SK-N-SH treated with all-trans-retinoic acid at 6 μM for 48 hours (cell line): ENCODE results near the gene LRRC51.
"Not testable (repeated sequence)": the region's sequence is repeated elsewhere in the genome, so short reads cannot be mapped to it uniquely, and the experiment has no call there.

Source experiments
- ATAC-seq: fragments of 200-7000 bp; cut with Tn5 transposase; 3 replicates; pipeline ENCODE4 v1.9.1; 2020; ENCODE audit warnings: mild to moderate bottlenecking, moderate library complexity
- ARNTL ChIP-seq: fragments of 450-650 bp; formaldehyde crosslinking; IDR thresholded peaks from 2 replicates; pipeline ENCODE4 v1.5.0; 2020; ENCODE audit warnings: low read depth, mild to moderate bottlenecking, moderate library complexity, borderline replicate concordance
- BACH2 ChIP-seq: fragments of 250-450 bp; sonication (Bioruptor Pico); IDR thresholded peaks from 2 replicates; pipeline ENCODE4 v1.9.0; 2021; ENCODE audit warnings: mild to moderate bottlenecking, borderline replicate concordance
- CSDC2 ChIP-seq: fragments of 250-450 bp; sonication (Bioruptor Pico); IDR thresholded peaks from 2 replicates; pipeline ENCODE4 v1.5.0; 2020; ENCODE audit warnings: mild to moderate bottlenecking, moderate library complexity
- ESRRG ChIP-seq: fragments of 250-450 bp; sonication (Bioruptor Pico); IDR thresholded peaks from 2 replicates; pipeline ENCODE4 v1.6.1; 2021; ENCODE audit warnings: mild to moderate bottlenecking
- GLIS3 ChIP-seq: fragments of 250-450 bp; sonication (Bioruptor Pico); IDR thresholded peaks from 2 replicates; pipeline ENCODE4 v1.5.0; 2020; ENCODE audit warnings: mild to moderate bottlenecking, moderate library complexity
- ISL1 ChIP-seq: fragments of 250-450 bp; sonication (Bioruptor Pico); IDR thresholded peaks from 2 replicates; pipeline ENCODE4 v2.1.2; 2022; ENCODE audit warnings: mild to moderate bottlenecking, moderate library complexity
- OSR1 ChIP-seq: fragments of 250-450 bp; sonication (Bioruptor Pico); IDR thresholded peaks from 2 replicates; pipeline ENCODE4 v1.8.0; 2022; ENCODE audit warnings: moderate library complexity, mild to moderate bottlenecking, inconsistent platforms
- RARB ChIP-seq: fragments of 250-450 bp; sonication (Bioruptor Pico); IDR thresholded peaks from 2 replicates; pipeline ENCODE4 v1.8.0; 2021; ENCODE audit warnings: mild to moderate bottlenecking, moderate library complexity
- SNAI2 ChIP-seq: fragments of 250-450 bp; sonication (Bioruptor Pico); IDR thresholded peaks from 2 replicates; pipeline ENCODE4 v1.5.0; 2020; ENCODE audit warnings: mild to moderate bottlenecking, moderate library complexity
- TCF4 ChIP-seq: fragments of 250-450 bp; sonication (Bioruptor Pico); IDR thresholded peaks from 2 replicates; pipeline ENCODE4 v1.8.0; 2021; ENCODE audit warnings: mild to moderate bottlenecking, moderate library complexity, borderline replicate concordance
- TOX ChIP-seq: fragments of 250-450 bp; sonication (Bioruptor Pico); IDR thresholded peaks from 2 replicates; pipeline ENCODE4 v1.8.0; 2021; ENCODE audit warnings: mild to moderate bottlenecking, moderate library complexity, borderline replicate concordance
- ZFP3 ChIP-seq: fragments of 250-450 bp; sonication (Bioruptor Pico); IDR thresholded peaks from 2 replicates; pipeline ENCODE4 v1.5.0; 2020; ENCODE audit warnings: mild to moderate bottlenecking, moderate library complexity
- ZFP30 ChIP-seq: fragments of 450-650 bp; formaldehyde crosslinking; IDR thresholded peaks from 2 replicates; pipeline ENCODE4 v1.5.0; 2022; ENCODE audit warnings: mild to moderate bottlenecking, moderate library complexity
- ZNF70 ChIP-seq: fragments of 450-650 bp; formaldehyde crosslinking; IDR thresholded peaks from 2 replicates; pipeline ENCODE4 v1.5.0; 2020; ENCODE audit warnings: mild to moderate bottlenecking, moderate library complexity
- ZNF8 ChIP-seq: fragments of 450-650 bp; formaldehyde crosslinking; IDR thresholded peaks from 2 replicates; pipeline ENCODE4 v1.5.0; 2020; ENCODE audit warnings: mild to moderate bottlenecking, moderate library complexity
- TF ChIP-seq, protein P1 (sequence below): fragments of 250-450 bp; sonication (Bioruptor Pico); IDR thresholded peaks from 2 replicates; pipeline ENCODE4 v1.8.0; 2020; ENCODE audit warnings: mild to moderate bottlenecking, moderate library complexity, borderline replicate concordance
- TF ChIP-seq, protein P2 (sequence below): fragments of 250-450 bp; sonication (Bioruptor Pico); IDR thresholded peaks from 2 replicates; pipeline ENCODE4 v1.5.1; 2021; ENCODE audit warnings: mild to moderate bottlenecking, moderate library complexity
- TF ChIP-seq, protein P3 (sequence below): fragments of 250-450 bp; sonication (Bioruptor Pico); IDR thresholded peaks from 2 replicates; pipeline ENCODE4 v1.5.0; 2020; ENCODE audit warnings: mild to moderate bottlenecking, moderate library complexity
- TF ChIP-seq, protein P4 (sequence below): fragments of 250-450 bp; sonication (Bioruptor Pico); IDR thresholded peaks from 2 replicates; pipeline ENCODE4 v1.8.0; 2021; ENCODE audit warnings: low read depth, mild to moderate bottlenecking, moderate library complexity, borderline replicate concordance

The LRRC51 gene

DNA sequence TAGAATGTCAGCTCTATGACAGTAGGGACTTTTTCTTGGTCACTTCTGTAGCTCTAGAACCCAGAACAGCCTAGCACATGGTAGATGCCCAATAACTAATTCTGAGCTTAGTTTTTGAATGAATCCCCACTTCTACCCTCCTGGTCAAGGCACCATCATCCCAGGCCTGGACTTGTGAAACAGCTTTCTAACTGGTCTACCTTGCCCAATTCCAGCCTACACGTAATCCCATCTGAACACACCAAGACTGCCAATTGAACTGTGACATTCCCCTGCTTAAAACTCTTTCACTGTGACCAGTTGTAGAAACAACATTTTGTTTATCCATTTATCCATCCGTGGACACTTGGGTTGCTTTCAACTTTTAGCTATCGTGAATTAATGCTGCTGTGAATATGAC is 48.7 kb downstream of the LRRC51 start (continued):
- TF ChIP-seq ESRRG (no peak), SNAI2 (CRISPR knock-in tag) (no peak), TCF4 (CRISPR knock-in tag) (no peak), ZFP3 (no peak)
- TF ChIP-seq, protein P1, sequence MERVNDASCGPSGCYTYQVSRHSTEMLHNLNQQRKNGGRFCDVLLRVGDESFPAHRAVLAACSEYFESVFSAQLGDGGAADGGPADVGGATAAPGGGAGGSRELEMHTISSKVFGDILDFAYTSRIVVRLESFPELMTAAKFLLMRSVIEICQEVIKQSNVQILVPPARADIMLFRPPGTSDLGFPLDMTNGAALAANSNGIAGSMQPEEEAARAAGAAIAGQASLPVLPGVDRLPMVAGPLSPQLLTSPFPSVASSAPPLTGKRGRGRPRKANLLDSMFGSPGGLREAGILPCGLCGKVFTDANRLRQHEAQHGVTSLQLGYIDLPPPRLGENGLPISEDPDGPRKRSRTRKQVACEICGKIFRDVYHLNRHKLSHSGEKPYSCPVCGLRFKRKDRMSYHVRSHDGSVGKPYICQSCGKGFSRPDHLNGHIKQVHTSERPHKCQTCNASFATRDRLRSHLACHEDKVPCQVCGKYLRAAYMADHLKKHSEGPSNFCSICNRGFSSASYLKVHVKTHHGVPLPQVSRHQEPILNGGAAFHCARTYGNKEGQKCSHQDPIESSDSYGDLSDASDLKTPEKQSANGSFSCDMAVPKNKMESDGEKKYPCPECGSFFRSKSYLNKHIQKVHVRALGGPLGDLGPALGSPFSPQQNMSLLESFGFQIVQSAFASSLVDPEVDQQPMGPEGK (CRISPR knock-in tag), result no peak

DNA sequence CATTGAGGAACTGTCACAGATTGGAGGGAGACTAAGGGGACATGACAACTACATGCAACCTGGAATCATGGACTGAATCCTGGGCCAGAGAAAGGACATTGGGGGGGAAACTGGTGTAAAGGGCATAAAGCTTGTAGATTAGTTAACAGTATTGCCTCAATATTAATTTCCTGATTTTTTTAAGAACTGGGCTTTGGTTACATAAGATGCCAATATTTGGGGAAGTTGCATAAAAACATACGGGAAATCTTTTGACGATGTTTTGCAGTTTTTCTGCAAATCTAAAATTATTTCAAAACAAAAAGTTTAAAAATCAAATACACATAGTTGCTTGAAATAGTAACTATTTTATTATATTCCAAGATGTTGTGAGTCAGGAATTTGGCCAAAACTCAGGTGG is 52.0 kb downstream of the LRRC51 start:
- TF ChIP-seq ZNF8 (CRISPR knock-in tag) (no peak), BACH2 (no peak), CSDC2 (CRISPR knock-in tag) (no peak), ISL1 (CRISPR knock-in tag) (no peak), RARB (CRISPR knock-in tag) (no peak), SNAI2 (CRISPR knock-in tag) (no peak), ZFP30 (CRISPR knock-in tag) (no peak), ESRRG (no peak), TOX (CRISPR knock-in tag) (no peak), OSR1 (no peak), ZNF70 (CRISPR knock-in tag) (no peak), TCF4 (CRISPR knock-in tag) (no peak), GLIS3 (CRISPR knock-in tag) (no peak)
- TF ChIP-seq, protein P2, sequence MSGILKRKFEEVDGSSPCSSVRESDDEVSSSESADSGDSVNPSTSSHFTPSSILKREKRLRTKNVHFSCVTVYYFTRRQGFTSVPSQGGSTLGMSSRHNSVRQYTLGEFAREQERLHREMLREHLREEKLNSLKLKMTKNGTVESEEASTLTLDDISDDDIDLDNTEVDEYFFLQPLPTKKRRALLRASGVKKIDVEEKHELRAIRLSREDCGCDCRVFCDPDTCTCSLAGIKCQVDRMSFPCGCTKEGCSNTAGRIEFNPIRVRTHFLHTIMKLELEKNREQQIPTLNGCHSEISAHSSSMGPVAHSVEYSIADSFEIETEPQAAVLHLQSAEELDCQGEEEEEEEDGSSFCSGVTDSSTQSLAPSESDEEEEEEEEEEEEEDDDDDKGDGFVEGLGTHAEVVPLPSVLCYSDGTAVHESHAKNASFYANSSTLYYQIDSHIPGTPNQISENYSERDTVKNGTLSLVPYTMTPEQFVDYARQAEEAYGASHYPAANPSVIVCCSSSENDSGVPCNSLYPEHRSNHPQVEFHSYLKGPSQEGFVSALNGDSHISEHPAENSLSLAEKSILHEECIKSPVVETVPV (CRISPR knock-in tag), result no peak
- TF ChIP-seq, protein P3, sequence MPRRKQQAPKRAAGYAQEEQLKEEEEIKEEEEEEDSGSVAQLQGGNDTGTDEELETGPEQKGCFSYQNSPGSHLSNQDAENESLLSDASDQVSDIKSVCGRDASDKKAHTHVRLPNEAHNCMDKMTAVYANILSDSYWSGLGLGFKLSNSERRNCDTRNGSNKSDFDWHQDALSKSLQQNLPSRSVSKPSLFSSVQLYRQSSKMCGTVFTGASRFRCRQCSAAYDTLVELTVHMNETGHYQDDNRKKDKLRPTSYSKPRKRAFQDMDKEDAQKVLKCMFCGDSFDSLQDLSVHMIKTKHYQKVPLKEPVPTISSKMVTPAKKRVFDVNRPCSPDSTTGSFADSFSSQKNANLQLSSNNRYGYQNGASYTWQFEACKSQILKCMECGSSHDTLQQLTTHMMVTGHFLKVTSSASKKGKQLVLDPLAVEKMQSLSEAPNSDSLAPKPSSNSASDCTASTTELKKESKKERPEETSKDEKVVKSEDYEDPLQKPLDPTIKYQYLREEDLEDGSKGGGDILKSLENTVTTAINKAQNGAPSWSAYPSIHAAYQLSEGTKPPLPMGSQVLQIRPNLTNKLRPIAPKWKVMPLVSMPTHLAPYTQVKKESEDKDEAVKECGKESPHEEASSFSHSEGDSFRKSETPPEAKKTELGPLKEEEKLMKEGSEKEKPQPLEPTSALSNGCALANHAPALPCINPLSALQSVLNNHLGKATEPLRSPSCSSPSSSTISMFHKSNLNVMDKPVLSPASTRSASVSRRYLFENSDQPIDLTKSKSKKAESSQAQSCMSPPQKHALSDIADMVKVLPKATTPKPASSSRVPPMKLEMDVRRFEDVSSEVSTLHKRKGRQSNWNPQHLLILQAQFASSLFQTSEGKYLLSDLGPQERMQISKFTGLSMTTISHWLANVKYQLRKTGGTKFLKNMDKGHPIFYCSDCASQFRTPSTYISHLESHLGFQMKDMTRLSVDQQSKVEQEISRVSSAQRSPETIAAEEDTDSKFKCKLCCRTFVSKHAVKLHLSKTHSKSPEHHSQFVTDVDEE (CRISPR knock-in tag), result no peak
- no peak for ATAC-seq

DNA sequence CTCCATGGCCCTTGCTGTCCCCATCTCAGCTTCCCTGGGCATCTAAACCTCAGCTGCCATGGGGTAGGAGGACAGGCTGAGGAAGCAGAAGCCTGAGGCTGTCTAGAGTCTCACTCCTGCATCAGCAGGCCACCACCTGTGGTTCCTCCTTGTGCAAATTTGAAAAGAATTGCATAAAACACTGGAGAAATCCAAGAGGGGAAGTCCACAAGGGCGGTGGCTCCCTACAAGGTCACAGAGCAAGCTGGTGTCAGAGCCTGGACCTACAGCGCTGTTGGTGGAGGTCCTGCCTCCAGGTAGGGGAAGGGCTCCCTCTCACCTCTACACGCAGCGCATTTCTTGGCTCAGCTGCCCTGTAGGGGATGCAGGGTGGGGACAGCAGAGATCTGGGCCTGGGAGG is 54.8 kb downstream of the LRRC51 start, which contains the start of gene FOLR3:
Gene FOLR3 (plus strand): TSS at position 253 of the 400 bp plus-strand sequence. CDS start 228 bp downstream, outside the sequence.
- not testable (repeated sequence) for ATAC-seq

DNA sequence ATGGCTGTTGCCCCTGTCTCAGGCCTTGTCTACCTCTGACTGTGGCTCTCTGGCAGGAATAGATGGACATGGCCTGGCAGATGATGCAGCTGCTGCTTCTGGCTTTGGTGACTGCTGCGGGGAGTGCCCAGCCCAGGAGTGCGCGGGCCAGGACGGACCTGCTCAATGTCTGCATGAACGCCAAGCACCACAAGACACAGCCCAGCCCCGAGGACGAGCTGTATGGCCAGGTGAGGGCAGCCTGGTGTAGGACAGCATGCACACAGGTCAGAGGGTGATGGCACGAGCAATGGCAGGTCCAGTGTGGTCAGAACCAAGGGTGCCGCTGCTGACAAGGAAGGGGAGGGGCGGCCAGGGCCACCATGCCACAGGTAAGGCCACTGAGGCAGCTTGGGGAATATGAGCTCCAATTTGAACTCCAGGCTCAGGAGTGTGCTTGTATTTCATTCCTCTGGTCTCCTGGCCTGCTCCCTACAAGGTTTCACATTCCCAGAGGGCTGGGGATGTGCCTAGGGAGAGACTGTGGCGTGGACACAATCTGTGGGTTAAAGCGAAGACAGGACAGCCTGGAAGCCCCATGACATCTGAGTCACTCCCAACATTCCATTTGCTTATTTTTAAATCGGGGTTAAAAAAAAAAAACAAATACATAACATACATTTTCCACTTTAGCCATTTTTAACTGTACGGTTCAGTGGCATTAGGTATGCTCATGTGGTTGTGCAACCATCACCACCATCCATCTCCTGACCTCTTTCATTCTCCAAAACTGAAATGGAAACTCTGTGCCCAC is 55.4 kb downstream of the LRRC51 start:
- no peak for ATAC-seq
- TF ChIP-seq OSR1 (no peak), ESRRG (no peak), ARNTL (CRISPR knock-in tag) (no peak), SNAI2 (CRISPR knock-in tag) (no peak)
- TF ChIP-seq, protein P1 (CRISPR knock-in tag), result no peak
- TF ChIP-seq, protein P3 (CRISPR knock-in tag), result no peak
- TF ChIP-seq, protein P4, sequence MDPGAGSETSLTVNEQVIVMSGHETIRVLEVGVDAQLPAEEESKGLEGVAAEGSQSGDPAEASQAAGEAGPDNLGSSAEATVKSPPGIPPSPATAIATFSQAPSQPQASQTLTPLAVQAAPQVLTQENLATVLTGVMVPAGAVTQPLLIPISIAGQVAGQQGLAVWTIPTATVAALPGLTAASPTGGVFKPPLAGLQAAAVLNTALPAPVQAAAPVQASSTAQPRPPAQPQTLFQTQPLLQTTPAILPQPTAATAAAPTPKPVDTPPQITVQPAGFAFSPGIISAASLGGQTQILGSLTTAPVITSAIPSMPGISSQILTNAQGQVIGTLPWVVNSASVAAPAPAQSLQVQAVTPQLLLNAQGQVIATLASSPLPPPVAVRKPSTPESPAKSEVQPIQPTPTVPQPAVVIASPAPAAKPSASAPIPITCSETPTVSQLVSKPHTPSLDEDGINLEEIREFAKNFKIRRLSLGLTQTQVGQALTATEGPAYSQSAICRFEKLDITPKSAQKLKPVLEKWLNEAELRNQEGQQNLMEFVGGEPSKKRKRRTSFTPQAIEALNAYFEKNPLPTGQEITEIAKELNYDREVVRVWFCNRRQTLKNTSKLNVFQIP (CRISPR knock-in tag), result no peak
